ENCODE data around the gene ACSS1. TPM values are rescaled to one million over a fixed set of nuclear protein-coding genes. Genes with fewer than 3 reads are reported as not detected.
A peak's percentile ranks its signal among the peaks of the same experiment; 100 is the strongest.

ACSS1 gene
- total and polyA plus RNA-seq, 7 donors, result 8.8 to 53.3 (median 16.8) TPM

GRCh38 chr20:24964506-24964840 lies 93.5 kb downstream of the ACSS1 start:
- Histone ChIP-seq H3K4me1 (no peaks in the 10 kb centered on the region), H3K4me3 (no peak overlapping the region), H3K9me3 (no peaks in the 10 kb centered on the region), H3K36me3 (ENCODE audit: insufficient read depth in 1 of 2, low read depth in 1 of 2) (peaks cover 4 to 94% of the 10 kb centered on the region in 2 donors), H3K27me3 (ENCODE audit: insufficient read depth in 3 of 3, low read length in 2 of 3) (no peaks in the 10 kb centered on the region), H3K27ac (no peak overlapping the region)
- peak in 2 of 4 donors; percentile 23 to 32 for ATAC-seq
- no peak for DNase-seq
- intact Hi-C loops (cut with DNase I), result loop anchor here in 1 of 2 donors (5.0 kb wide), 1 partner anchor 1487 kb away; no protein-coding TSS in a partner anchor
- WGBS, 3 donors, result 53 to 68% (median 58%) methylated on average over 9 of the region's 9 CpGs
- TF ChIP-seq CTCF (IDR thresholded peaks at IDR 0.05), result no peak

- ATAC-seq (no peak), DNase-seq (no peak)
- H3K4me3 ChIP-seq, result no peak overlapping the region
- peaks cover 4 to 94% of the 10 kb centered on the region in 2 donors for H3K36me3 ChIP-seq (ENCODE audit: insufficient read depth in 1 of 2, low read depth in 1 of 2)
- no peaks in the 10 kb centered on the region for H3K9me3 ChIP-seq
- intact Hi-C loops (cut with DNase I), result loop anchor here in 1 of 2 donors (5.0 kb wide), 1 partner anchor 1487 kb away; no protein-coding TSS in a partner anchor
- H3K27me3 ChIP-seq (ENCODE audit: insufficient read depth in 3 of 3, low read length in 2 of 3), result no peaks in the 10 kb centered on the region
- H3K27ac ChIP-seq, result no peak overlapping the region
- H3K4me1 ChIP-seq, result no peaks in the 10 kb centered on the region
- WGBS, 3 donors, result 88 to 89% (median 89%) methylated on average over 21 of the region's 21 CpGs
- TF ChIP-seq CTCF (IDR thresholded peaks at IDR 0.05), result no peak
Observed at GRCh38 chr20:24963672-24964505, 94.0 kb downstream of the ACSS1 start.

- Histone ChIP-seq H3K9me3 (no peaks in the 10 kb centered on the region), H3K4me3 (no peak overlapping the region), H3K4me1 (no peaks in the 10 kb centered on the region), H3K36me3 (ENCODE audit: insufficient read depth in 1 of 2, low read depth in 1 of 2) (peaks cover 4 to 92% of the 10 kb centered on the region in 2 donors), H3K27me3 (ENCODE audit: insufficient read depth in 3 of 3, low read length in 2 of 3) (no peaks in the 10 kb centered on the region), H3K27ac (no peak overlapping the region)
- intact Hi-C loops (cut with DNase I), result loop anchor here in 1 of 2 donors (5.0 kb wide), 1 partner anchor 1485 kb away; no protein-coding TSS in a partner anchor
- ATAC-seq (no peak), DNase-seq (no peak)
- WGBS, 3 donors, result 81 to 83% (median 83%) methylated on average over 6 of the region's 6 CpGs
- no peak for TF ChIP-seq CTCF (IDR thresholded peaks at IDR 0.05)
Observed at GRCh38 chr20:24962510-24962909, 95.4 kb downstream of the ACSS1 start.

- no peaks in the 10 kb centered on the region for H3K4me1 ChIP-seq
- H3K36me3 ChIP-seq (ENCODE audit: insufficient read depth in 1 of 2, low read depth in 1 of 2), result peaks cover 4 to 92% of the 10 kb centered on the region in 2 donors
- no peaks in the 10 kb centered on the region for H3K9me3 ChIP-seq
- 95 to 97% (median 95%) methylated on average over 2 of the region's 2 CpGs for WGBS, 3 donors
- no peak for ATAC-seq
- intact Hi-C loops (cut with DNase I), result loop anchor here in 1 of 2 donors (5.0 kb wide), 1 partner anchor 1485 kb away; no protein-coding TSS in a partner anchor
- no peak overlapping the region for H3K4me3 ChIP-seq
- no peaks in the 10 kb centered on the region for H3K27me3 ChIP-seq (ENCODE audit: insufficient read depth in 3 of 3, low read length in 2 of 3)
- DNase-seq, result no peak
- TF ChIP-seq CTCF (IDR thresholded peaks at IDR 0.05), result no peak
- no peak overlapping the region for H3K27ac ChIP-seq
Observed at GRCh38 chr20:24962182-24962492, 95.8 kb downstream of the ACSS1 start.

All from psoas muscle (tissue), 8 donors.